HG03354 (cell line): Measurements from ENCODE around the gene NFIA.
A peak's percentile ranks its signal among the peaks of the same experiment; 100 is the strongest.

Source experiments
- ATAC-seq: cut with Tn5 transposase; IDR thresholded peaks from one replicate; pipeline ENCODE4 v1.9.1; 2021; ENCODE audit warnings: mild to moderate bottlenecking; ENCODE audit not compliant: unreplicated experiment, poor library complexity, severe bottlenecking

The NFIA gene

DNA sequence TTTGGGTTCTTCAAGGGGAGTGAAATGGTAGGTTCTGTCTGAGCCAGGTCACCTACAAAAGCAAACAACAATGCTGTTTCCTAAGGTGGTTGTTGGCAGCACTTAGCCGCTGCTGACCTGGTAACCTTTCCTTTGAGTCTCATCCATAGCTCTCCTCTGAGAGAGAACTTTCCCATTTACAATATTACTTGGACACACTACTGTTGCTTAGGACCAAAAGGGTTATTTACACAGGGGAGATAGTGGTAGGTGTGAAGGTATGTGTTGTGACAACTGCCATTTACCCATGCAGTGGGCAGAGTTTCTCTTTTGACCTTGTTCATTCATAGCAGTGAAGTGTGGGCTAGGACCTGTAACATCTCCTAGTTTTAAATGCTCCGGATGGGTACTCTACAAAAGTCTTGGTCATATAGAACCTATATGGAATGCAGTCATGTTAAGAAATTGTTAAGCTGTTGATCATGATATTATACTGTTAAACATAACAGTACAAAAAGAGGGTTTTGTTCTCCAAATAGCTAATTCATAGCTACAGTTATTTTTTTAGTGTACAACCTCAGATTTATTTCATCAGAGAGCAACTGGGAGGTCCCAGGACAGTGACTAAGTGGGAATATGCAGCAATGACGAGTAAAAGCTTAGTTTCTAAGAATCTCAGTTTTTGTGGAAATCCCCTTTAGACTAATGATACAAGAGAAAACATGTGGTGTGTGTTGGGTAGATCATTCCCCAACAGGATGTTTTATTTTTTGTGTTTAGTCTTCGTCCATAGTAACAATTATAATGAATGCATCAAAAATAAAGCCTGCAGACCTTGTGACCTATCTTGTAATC, 219.7 kb downstream of the NFIA start:
- peak; percentile 79 for ATAC-seq

DNA sequence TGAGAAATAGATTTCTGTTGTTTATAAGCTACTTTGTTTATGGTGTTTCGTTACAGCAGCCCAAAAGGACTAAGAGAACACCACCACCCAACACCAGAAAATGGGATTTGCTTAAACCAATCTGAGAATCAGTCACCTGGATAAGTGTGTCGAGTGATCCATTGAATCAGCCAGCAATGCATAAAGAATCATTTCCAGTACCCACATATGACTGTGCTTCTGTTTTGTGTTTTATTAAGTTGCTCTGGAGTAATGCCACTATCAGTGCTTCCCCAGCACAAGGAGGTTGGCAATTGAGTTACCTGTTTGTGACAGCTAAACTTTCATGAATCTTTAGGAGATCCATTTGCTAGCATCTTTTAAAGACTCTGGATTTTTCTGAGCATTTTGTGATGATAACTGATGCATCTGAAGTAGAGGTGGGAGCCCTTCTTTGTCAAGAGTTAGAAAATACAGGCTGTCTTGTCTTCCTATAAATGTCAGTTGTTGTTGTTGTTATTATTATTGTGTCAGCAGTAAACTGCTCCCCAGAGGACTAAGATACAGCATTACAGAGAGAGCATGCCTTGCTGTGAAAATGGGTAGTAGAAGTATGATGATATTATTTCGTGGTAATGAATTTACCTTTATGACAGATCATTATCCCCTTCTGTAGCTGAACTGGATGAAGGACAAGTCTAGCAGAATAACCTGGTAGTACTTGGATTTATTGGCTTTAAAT, 225.2 kb downstream of the NFIA start:
- no peak for ATAC-seq

DNA sequence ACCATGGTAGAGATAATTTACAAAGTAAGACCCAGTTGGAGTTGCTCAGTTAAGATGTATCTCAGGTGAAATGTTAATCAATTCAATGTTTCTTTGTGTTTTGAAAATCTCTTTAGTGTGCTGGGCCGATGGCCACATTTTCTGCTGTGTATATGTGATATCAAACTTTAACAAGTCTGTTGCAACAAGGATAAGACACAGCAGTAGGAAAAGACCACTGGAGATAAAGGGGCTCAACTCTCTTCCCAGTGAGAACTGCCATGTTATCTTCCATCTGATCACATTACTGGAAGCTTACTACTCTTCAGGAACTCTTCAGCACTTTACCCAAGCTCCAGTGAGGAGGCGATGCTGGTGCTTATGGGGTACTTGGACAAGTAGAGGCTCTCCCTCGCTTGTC, 227.7 kb downstream of the NFIA start:
- ATAC-seq: no peak

DNA sequence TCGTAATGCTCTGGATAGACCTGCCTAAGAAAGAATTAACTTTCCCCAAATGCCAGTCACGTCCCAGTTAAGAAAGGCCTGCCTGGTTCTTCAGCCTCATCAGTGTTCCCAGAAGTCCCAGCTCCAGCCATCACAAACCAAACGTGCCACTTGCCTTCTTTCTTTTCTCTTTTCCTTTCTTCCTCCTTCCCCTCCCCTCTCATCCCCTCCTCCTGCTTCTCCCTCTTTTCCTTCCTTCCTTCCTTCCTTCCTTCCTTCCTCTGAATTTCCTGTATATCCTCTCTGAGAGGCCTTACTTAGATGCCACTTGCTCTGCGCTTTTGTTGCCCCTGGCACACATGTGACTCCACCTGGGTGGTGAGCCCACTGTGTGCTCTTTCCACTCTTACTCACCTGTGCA, 228.2 kb downstream of the NFIA start:
- ATAC-seq: no peak

DNA sequence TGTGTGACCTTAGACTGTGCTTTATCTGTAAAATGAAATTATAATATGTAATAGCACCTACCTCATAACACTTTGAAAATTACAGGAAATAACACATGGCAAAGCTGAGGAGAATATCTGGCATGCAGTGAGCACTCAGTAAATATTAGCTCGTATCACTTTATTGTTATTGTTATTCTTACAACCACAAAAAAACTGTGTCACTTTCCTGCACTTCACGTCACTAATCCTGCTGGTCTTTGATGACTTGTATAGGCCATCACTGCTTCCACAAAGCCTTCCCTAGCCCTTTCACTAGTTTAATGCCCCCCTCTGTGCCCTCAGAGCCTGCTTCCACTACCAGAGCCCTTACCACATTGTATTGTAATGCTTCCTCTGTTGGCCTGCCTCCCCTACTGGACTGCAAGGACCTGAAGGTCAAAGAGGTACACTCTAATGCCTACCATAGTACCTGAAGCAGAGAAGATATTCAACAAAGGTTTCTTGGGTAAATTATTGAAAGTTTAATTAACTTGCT, 231.6 kb downstream of the NFIA start:
- no peak for ATAC-seq

DNA sequence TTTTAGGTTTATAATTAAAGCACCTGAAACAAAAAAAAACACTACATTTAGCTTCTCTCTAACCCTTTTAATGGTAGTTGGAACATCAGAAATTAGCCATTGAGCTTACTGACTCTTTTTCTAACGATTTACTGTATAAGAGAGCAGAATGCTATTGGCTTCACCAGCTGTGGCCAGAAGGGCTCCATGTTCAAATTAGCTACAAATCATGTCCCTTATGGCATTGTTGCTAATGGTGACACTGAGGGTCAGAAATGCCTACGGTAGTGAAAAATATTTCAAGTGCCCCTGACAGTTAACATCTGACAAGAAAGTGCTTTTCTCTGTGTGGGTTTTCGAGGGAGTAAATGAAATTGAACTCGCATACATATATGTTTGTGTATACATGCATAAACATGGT, 232.7 kb downstream of the NFIA start:
- ATAC-seq: no peak

DNA sequence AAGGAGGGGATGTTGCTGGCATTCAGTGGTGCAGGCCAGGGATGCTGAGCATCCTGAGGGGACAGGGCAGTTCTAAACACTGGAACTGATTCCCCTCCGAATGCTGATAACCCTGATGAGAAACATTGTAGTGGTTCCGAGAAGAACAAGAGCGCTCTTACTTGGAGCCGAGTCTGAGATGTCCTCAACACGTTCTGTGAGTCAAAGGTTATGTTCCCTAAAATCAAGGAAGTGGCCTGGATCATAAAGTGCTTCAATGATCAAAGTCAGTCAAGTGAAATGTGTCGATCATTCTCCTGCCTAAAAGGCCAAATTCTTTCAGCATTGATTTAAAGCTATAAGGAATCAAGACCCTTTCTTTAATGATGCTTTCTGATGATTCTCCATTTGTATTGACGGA, 234.1 kb downstream of the NFIA start:
- no peak for ATAC-seq

- peak; percentile 99 for ATAC-seq
Measured at GRCh38 chr1:61318319-61319125, 236.2 kb downstream of the NFIA start.

GRCh38 chr1:61320575-61320974, 238.2 kb downstream of the NFIA start:
- ATAC-seq: no peak

GRCh38 chr1:61322008-61322744, 239.8 kb downstream of the NFIA start:
- no peak for ATAC-seq

DNA sequence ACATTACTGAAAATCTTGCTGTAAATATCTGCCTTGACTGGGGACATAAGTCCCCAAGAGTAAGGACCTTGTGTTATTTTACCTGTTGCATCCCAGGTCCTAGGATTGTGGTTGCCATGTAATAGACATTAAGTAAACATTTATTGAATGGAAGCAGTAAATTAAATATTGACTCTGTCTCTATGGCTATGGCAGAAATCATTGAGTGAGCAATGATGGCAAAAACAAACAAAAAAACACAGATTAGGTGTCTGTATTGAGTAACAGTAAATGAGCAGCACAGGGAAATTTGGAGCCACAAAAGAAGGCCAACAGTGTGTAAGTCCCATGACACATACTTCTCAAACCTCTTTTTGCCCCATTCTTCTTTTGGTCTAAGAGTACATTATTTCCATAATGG, 240.4 kb downstream of the NFIA start:
- no peak for ATAC-seq

- no peak for ATAC-seq
Measured at GRCh38 chr1:61323681-61324328, 241.4 kb downstream of the NFIA start.

GRCh38 chr1:61326713-61327112, 244.4 kb downstream of the NFIA start:
- no peak for ATAC-seq

GRCh38 chr1:61327436-61327835, 245.1 kb downstream of the NFIA start:
- no peak for ATAC-seq

DNA sequence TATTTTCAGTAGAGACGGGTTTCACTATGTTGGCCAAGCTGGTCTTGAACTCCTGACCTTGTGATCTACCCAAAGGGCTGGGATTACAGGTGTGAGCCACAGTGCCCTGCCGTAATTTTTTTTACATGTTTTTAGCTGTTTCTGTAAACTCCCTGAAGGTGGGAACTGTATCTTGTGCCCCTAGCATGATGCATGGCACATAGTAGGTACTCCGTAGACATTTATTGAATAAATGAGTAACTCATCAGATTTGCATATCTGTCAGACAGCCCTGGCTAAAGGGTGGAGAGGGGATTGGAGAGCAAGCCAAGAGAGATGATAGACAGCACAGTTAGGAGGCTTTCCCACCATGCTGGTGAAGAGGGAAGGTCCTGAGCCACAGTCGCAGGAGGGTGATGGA, 247.2 kb downstream of the NFIA start:
- ATAC-seq: no peak

DNA sequence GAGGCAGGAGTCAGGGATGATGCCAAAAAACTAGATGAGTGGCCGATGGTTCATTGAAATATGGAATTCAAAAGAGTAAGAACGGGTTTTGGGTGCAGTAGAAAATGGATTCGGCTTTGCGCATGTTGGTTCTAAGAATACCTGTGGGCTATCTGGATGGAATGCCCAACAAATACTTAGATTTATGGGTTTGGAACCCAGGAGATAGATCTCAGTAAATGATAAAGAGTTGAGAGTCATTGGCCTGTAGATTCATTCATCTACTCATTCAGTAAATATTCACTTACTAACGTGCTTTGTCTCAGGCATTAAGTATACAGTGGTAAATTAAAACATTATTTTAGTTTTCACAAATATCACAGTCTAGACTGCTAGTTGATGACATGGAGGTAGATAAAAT, 247.7 kb downstream of the NFIA start:
- no peak for ATAC-seq

DNA sequence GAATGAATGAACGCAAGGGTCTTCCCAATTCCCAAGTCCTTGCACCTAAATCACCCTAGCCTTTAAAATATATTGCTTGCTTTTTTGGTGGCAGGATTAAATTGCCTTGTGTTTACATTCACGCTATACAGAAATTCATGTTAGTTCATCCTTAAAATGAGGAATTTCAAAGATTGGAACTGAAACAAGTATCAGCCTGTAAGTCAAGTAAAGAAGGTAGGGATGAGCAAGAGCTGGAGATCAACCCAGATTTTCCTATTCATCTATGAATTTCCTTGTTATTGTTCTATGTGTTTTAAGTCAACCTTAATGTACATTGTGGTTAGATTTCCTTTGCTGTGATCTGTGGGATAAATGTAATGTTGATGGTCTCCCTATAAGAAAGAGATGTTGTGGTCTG, 248.2 kb downstream of the NFIA start:
- no peak for ATAC-seq

GRCh38 chr1:61332196-61332753, 249.9 kb downstream of the NFIA start:
- ATAC-seq: peak; percentile 98

GRCh38 chr1:61332796-61333195, 250.4 kb downstream of the NFIA start:
- ATAC-seq: no peak
